Spinal cord (tissue), 10 donors: ENCODE data around the gene GINS2. TPM values are rescaled to one million over a fixed set of nuclear protein-coding genes. Genes with fewer than 3 reads are reported as not detected.

Experiments
- DNase-seq, 6 donors: peaks; one replicate each; pipeline versions ENCODE4 v3.0.0 to v3.0.0-alpha.2; 2013 to 2015; ENCODE audit warnings: low spot score in 6 of 6, low read depth in 4 of 6
- H3K27ac ChIP-seq: one replicate; pipeline ENCODE4 v1.5.1; 2013; ENCODE audit warnings: low read depth, low read length, control low read depth
- H3K27me3 ChIP-seq: one replicate; pipeline ENCODE4 v1.6.1; 2013; ENCODE audit warnings: low read length; ENCODE audit not compliant: control insufficient read depth, insufficient read depth
- H3K36me3 ChIP-seq: one replicate; pipeline ENCODE4 v1.6.1; 2013; ENCODE audit warnings: low read length; ENCODE audit not compliant: control insufficient read depth, insufficient read depth
- H3K4me1 ChIP-seq: one replicate; pipeline ENCODE4 v1.6.1; 2013; ENCODE audit warnings: low read length; ENCODE audit not compliant: control insufficient read depth, insufficient read depth
- H3K4me3 ChIP-seq: one replicate; pipeline ENCODE4 v1.5.1; 2013; ENCODE audit warnings: low read depth, low read length, control low read depth
- H3K9me3 ChIP-seq: one replicate; pipeline ENCODE4 v1.6.1; 2013; ENCODE audit warnings: low read length; ENCODE audit not compliant: control insufficient read depth, insufficient read depth
- WGBS: methylation state at CpG from one replicate; pipeline ENCODE4 v1.1.5; 2013; ENCODE audit warnings: missing lambda C conversion rate; ENCODE audit not compliant: insufficient coverage; 5-methylcytosine and 5-hydroxymethylcytosine counted together
- polyA plus RNA-seq, 2 donors: library from polyadenylated mRNA; unstranded; fragments of 120-200 nt; gene quantifications; one replicate each; pipeline ENCODE4 v1.2.1, GENCODE V29; 2013; ENCODE audit not compliant: insufficient read length in 2 of 2
- total RNA-seq, 2 donors: library from RNA; depleted of rRNA in 1 of 2; stranded (reverse); fragments of 120-200 nt in 1 of 2; fragments of >200 nt in 1 of 2; gene quantifications; one replicate each; pipeline versions ENCODE4 v1.2.3 to v1.2.4, GENCODE V29; 2013 to 2014
- donor health status: healthy.

The GINS2 gene
- total and polyA plus RNA-seq, 4 donors, result 5.4 to 13.6 (median 10.5) TPM

- Histone ChIP-seq H3K9me3 (no peaks in the 10 kb centered on the region), H3K4me1 (peaks cover 57% of the 10 kb centered on the region), H3K27me3 (no peaks in the 10 kb centered on the region), H3K36me3 (no peaks in the 10 kb centered on the region), H3K27ac (no peak overlapping the region), H3K4me3 (no peak overlapping the region)
- peak in 3 of 6 donors; percentile 61 to 90 (median 87) for DNase-seq
- 44% methylated on average over 18 of the region's 21 CpGs for WGBS
Measured at GRCh38 chr16:85717393-85718152, 28.8 kb upstream of the GINS2 start.

DNA sequence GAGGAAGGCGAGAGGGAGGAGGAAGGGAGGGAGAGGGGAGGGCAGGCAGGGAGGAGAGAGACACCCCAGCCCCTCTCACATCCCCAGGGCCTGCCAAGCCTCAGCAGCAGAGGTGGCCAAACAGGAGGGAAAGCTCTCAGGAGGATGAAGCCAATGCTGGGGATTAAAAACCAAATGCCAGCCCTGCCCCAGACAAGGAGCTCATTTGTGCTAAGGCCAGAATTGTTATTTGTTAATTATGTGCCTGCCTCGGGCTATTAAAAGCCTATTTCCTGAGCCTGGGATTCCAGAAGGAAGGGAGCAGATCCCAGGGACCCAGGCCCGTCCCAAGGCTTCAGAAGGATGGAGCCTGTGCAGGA, 27.9 kb upstream of the GINS2 start:
- Histone ChIP-seq H3K27me3 (peaks cover 6% of the 10 kb centered on the region), H3K9me3 (no peaks in the 10 kb centered on the region), H3K4me3 (no peak overlapping the region), H3K36me3 (no peaks in the 10 kb centered on the region), H3K4me1 (peaks cover 48% of the 10 kb centered on the region), H3K27ac (no peak overlapping the region)
- DNase-seq, result peak in 2 of 6 donors; percentile 52 to 76
- 23% methylated on average over 2 of the region's 3 CpGs for WGBS

DNA sequence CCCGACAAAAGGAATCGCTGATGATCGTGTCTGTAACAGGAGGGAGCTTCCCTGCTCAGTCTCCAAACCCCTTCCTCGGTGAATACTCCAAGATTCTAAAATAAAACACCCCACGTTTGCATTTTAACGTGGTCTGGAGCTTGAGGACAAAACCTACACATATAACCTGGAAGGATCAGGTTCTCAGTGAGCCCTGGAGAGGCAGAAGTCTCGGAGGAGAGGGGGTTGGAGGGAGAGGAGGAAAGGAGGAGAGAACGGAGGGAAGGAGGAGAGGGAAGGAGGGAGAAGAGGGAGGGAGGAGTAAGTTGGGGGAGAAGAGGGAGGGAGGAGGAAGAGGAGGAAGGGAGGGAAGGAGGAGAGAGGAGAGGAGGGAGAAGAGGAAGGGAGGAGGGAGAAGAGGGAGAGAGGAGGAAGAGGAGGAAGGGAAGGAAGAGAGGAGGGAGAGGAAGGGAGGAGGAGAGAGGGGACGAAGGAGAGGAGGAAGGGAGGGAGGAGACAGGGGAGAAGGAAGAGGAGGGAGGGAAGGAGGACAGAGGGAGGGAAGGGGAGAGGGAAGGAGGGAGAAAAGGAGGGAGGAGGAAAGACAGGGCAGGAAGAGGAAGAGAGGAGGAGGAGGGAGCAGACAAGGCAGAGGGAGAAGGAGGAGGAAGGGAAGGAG, 27.4 kb upstream of the GINS2 start:
- H3K4me1 ChIP-seq, result peaks cover 43% of the 10 kb centered on the region
- no peaks in the 10 kb centered on the region for H3K9me3 ChIP-seq
- no peaks in the 10 kb centered on the region for H3K36me3 ChIP-seq
- no peak overlapping the region for H3K27ac ChIP-seq
- WGBS, result 51% methylated on average over 3 of the region's 9 CpGs
- DNase-seq, result no peak
- H3K27me3 ChIP-seq, result peaks cover 6% of the 10 kb centered on the region
- H3K4me3 ChIP-seq, result no peak overlapping the region

- no peaks in the 10 kb centered on the region for H3K9me3 ChIP-seq
- peak in 2 of 6 donors; percentile 63 to 64 for DNase-seq
- H3K4me1 ChIP-seq, result peaks cover 40% of the 10 kb centered on the region
- peaks cover 6% of the 10 kb centered on the region for H3K27me3 ChIP-seq
- no peak overlapping the region for H3K27ac ChIP-seq
- 34% methylated on average over 16 of the region's 22 CpGs for WGBS
- no peak overlapping the region for H3K4me3 ChIP-seq
- no peaks in the 10 kb centered on the region for H3K36me3 ChIP-seq
Measured at GRCh38 chr16:85715169-85716021, 26.6 kb upstream of the GINS2 start.

- peaks cover 41% of the 10 kb centered on the region for H3K4me1 ChIP-seq
- 43% methylated on average over 9 of the region's 9 CpGs for WGBS
- no peak for DNase-seq
- no peaks in the 10 kb centered on the region for H3K36me3 ChIP-seq
- no peaks in the 10 kb centered on the region for H3K9me3 ChIP-seq
- H3K27ac ChIP-seq, result no peak overlapping the region
- no peak overlapping the region for H3K4me3 ChIP-seq
- peaks cover 12% of the 10 kb centered on the region for H3K27me3 ChIP-seq
Measured at GRCh38 chr16:85712801-85713200, 24.0 kb upstream of the GINS2 start.

DNA sequence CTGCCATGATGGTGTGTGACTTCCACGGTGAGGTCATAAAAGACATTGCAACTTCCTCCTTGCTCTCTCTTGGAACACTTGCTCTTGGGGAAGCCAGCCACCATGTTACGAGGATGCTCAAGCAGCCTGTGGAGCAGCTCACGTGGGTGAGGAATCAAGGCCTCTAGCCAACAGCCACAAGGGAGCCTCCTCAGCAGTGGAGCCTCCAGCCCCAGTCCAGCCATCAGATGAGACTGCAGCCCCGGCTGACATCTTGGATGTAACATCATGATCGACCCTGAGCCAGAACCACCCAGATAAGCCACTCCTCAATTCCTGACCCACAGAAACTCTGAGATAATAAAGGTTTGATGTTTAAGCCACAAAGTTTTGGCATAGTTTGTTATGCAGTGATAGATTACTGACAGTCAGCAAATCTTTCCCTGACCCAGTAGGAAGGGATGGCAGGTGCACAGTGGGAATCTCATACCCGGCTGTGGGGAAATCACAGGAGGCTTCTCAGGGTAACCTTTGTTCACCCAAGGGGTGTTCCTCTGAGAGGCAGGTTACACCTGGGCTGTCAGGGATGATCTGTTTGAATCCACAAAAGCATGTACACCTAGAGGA, 23.3 kb upstream of the GINS2 start:
- peaks cover 12% of the 10 kb centered on the region for H3K27me3 ChIP-seq
- no peaks in the 10 kb centered on the region for H3K36me3 ChIP-seq
- no peak for DNase-seq
- peaks cover 34% of the 10 kb centered on the region for H3K4me1 ChIP-seq
- no peaks in the 10 kb centered on the region for H3K9me3 ChIP-seq
- H3K27ac ChIP-seq, result no peak overlapping the region
- WGBS, result 100% methylated on average over 3 of the region's 6 CpGs
- no peak overlapping the region for H3K4me3 ChIP-seq

DNA sequence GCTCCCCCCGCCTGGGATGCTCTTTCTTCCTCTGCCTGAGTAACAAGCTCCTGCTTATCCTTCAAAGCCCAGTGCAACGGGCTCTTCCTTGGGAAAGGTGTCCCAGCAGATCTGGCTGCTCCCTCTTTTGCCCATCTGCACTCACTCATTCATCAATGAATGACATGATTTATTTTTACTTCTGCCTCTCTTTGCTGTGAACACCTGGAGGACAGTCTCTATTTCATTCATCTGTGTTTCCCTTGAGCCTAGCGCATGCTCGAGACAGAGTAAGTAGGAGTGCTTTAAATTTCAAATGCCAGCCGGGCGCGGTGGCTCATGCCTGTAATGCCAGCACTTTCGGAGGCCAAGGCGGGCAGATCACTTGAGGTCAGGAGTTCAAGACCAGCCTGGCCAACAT, 22.0 kb upstream of the GINS2 start:
- H3K4me3 ChIP-seq, result no peak overlapping the region
- H3K4me1 ChIP-seq, result peaks cover 20% of the 10 kb centered on the region
- H3K36me3 ChIP-seq, result no peaks in the 10 kb centered on the region
- no peaks in the 10 kb centered on the region for H3K9me3 ChIP-seq
- no peak overlapping the region for H3K27ac ChIP-seq
- peaks cover 12% of the 10 kb centered on the region for H3K27me3 ChIP-seq
- WGBS, result 89% methylated on average over 9 of the region's 9 CpGs
- DNase-seq, result no peak

- H3K27ac ChIP-seq, result no peak overlapping the region
- H3K36me3 ChIP-seq, result no peaks in the 10 kb centered on the region
- no peak overlapping the region for H3K4me3 ChIP-seq
- peaks cover 12% of the 10 kb centered on the region for H3K27me3 ChIP-seq
- peaks cover 13% of the 10 kb centered on the region for H3K4me1 ChIP-seq
- peak in 2 of 6 donors; percentile 45 to 63 for DNase-seq
- WGBS, result 43% methylated on average over 53 of the region's 53 CpGs
- H3K9me3 ChIP-seq, result no peaks in the 10 kb centered on the region
Measured at GRCh38 chr16:85709766-85710585, 21.2 kb upstream of the GINS2 start.

DNA sequence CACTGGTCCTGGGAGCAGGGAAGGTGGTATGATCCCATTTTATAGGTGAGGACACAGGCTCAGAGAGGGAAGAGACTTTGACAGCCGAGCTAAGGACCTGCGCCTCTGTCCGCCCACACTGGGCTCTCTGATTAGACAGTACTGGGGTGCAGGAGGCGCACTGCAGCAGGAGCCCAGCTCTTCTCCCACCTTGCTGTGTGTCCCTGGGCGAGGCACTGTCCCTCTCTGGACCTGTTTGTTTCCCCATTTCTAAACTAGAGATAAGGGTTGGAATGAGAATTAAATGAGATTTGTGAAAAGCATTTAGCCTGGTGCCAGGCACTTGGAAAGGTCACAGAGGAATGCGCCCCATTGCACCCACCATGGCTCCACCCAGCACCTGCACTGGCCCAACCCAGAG, 19.6 kb upstream of the GINS2 start:
- Histone ChIP-seq H3K4me1 (peaks cover 12% of the 10 kb centered on the region), H3K36me3 (no peaks in the 10 kb centered on the region), H3K27ac (no peak overlapping the region), H3K4me3 (no peak overlapping the region), H3K9me3 (no peaks in the 10 kb centered on the region), H3K27me3 (peaks cover 12% of the 10 kb centered on the region)
- no peak for DNase-seq
- whole genome bisulfite sequencing, result 98% methylated on average over 5 of the region's 6 CpGs
